MM.1S (cell line): ENCODE data around the gene HOMER3.
"Not testable (repeated sequence)": the region's sequence is repeated elsewhere in the genome, so short reads cannot be mapped to it uniquely, and the experiment has no call there.

ENCODE experiments used
- EZH2 ChIP-seq: fragments of 300-600 bp; sonication (generic); optimal IDR thresholded peaks from 2 replicates; pipeline ENCODE3; 2017; ENCODE audit warnings: low read depth, mild to moderate bottlenecking, antibody characterized with exemption, low read length, mixed read lengths
- TF ChIP-seq, protein P1 (sequence below): fragments of 300-600 bp; sonication (generic); IDR thresholded peaks from 2 replicates; pipeline ENCODE4 v1.5.1; 2016; ENCODE audit warnings: antibody characterized with exemption, low read length, mixed read lengths

DNA sequence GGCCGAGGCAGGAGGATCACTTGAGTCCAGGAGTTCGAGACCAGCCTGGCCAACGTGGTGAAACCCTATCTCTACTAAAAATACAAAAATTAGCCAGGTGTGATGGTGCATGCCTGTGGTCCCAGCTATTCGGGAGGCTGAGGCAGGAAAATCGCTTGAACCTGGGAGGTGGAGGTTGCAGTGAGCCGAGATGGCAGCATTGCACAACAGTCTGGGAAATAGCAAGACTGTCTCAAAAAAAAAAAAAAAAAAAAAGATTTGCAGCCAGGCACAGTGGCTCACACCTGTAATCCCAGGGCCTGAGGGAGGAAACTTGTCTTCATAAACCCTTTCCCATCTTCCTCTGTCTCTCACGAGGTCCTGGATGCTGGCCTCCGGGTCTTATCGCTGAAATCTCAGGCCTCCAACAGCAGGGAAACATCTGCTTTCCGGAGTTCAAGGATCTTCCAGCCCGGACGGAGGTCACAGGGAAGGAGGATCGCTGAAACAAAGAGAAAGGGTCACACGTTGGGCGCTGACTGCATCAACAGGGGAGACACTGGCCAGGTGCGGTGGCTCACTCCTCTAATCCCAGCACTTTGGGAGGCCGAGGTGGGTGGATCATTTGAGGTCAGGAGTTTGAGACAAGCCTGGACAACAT lies 11.5 kb upstream of the HOMER3 start:
- TF ChIP-seq, protein P1, sequence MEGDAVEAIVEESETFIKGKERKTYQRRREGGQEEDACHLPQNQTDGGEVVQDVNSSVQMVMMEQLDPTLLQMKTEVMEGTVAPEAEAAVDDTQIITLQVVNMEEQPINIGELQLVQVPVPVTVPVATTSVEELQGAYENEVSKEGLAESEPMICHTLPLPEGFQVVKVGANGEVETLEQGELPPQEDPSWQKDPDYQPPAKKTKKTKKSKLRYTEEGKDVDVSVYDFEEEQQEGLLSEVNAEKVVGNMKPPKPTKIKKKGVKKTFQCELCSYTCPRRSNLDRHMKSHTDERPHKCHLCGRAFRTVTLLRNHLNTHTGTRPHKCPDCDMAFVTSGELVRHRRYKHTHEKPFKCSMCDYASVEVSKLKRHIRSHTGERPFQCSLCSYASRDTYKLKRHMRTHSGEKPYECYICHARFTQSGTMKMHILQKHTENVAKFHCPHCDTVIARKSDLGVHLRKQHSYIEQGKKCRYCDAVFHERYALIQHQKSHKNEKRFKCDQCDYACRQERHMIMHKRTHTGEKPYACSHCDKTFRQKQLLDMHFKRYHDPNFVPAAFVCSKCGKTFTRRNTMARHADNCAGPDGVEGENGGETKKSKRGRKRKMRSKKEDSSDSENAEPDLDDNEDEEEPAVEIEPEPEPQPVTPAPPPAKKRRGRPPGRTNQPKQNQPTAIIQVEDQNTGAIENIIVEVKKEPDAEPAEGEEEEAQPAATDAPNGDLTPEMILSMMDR, result not testable (repeated sequence)
- not testable (repeated sequence) for TF ChIP-seq EZH2
